ENCODE measurements around the gene LYSMD1. TPM values are rescaled to one million over a fixed set of nuclear protein-coding genes. Genes with fewer than 3 reads are reported as not detected.
"Not testable (repeated sequence)": the region's sequence is repeated elsewhere in the genome, so short reads cannot be mapped to it uniquely, and the experiment has no call there.

LYSMD1 gene, protein sequence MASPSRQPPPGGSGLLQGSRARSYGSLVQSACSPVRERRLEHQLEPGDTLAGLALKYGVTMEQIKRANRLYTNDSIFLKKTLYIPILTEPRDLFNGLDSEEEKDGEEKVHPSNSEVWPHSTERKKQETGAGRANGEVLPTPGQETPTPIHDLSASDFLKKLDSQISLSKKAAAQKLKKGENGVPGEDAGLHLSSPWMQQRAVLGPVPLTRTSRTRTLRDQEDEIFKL
- total RNA-seq = 0.85 TPM

DNA sequence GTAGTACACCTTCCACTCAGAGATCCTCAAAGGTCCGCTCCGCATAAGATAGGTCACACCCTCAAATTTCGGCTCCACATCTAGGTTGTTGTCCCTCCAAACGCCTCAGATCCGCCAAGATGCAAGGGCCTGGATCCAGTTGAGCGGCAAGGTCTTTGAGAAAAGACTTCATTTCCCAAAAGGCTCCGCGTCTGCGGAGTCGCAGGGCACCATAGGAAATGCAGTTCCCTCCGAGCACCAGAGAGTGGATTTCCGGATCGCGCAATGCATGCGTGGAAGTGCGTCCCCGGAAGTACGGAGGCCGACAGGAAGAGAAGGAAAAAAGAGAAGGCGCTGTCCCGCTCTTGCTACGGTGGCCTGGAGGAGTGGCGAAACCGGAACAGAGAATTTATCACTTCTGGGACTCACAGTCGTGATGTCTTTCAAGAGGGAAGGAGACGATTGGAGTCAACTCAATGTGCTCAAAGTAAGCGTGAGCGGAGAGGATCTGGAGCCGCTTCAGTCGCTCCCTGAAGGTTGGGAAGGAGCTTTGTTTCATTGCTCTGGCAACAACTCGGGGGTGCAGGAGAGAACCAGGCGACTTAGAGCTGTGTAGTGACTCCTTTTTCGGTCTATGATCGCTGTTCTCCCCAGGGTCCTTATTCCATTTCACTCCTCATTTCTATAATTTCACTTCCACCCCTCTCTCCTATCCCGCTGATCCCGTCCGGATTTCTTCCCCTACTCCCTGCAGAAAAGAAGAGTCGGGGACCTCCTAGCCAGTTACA is at the start of gene LYSMD1, which contains the start of gene SCNM1:
TSS of gene LYSMD1 (minus strand) at position 165 of the 767 bp plus-strand sequence. CDS start 644 bp downstream, outside the sequence.
TSS of gene SCNM1 (plus strand) at position 407 of the 767 bp plus-strand sequence. CDS start at position 416, 9 bp downstream.
- Histone ChIP-seq H3K27ac (peak within 1 kb of the TSS; percentile 77 to 86), H3K36me3 (peaks cover 16 to 35% of the 10 kb centered on the region in 2 donors), H3K27me3 (no peaks in the 10 kb centered on the region), H3K9me3 (no peaks in the 10 kb centered on the region), H3K4me1 (peaks cover 10 to 23% of the 10 kb centered on the region in 2 donors), H3K4me3 (peak within 1 kb of the TSS; percentile 65 to 71)
- intact Hi-C loops (cut with DNase I) = loop anchor here (2.0 to 10.0 kb wide), 4 partner anchors 19 to 471 kb away; partner anchors contain the start of genes GABPB2, GOLPH3L, PIP5K1A and SEMA6C
- TF ChIP-seq, protein P1, sequence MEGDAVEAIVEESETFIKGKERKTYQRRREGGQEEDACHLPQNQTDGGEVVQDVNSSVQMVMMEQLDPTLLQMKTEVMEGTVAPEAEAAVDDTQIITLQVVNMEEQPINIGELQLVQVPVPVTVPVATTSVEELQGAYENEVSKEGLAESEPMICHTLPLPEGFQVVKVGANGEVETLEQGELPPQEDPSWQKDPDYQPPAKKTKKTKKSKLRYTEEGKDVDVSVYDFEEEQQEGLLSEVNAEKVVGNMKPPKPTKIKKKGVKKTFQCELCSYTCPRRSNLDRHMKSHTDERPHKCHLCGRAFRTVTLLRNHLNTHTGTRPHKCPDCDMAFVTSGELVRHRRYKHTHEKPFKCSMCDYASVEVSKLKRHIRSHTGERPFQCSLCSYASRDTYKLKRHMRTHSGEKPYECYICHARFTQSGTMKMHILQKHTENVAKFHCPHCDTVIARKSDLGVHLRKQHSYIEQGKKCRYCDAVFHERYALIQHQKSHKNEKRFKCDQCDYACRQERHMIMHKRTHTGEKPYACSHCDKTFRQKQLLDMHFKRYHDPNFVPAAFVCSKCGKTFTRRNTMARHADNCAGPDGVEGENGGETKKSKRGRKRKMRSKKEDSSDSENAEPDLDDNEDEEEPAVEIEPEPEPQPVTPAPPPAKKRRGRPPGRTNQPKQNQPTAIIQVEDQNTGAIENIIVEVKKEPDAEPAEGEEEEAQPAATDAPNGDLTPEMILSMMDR (IDR thresholded peaks at IDR 0.05) = no peak
- peak; percentile 91 to 99 for DNase-seq (ENCODE audit: low spot score in 2 of 2)

DNA sequence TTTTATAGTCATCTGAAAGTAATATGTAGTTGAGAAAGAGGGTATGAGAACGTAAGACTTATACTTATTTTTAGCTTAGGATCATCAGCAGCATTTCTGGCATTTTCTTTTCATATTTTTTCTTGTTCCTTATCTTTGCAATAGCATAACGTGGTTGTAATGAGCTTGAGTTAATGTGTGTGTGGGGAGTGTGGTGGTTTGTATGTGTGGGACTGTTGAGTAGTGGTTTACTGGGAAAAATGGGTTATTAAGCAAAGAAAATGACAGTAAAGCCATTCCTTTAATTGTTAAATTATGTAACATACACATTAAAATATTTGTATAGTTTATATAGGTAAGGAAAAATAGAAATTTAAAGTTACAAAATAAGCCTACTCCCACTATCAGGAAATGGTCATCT is 47.9 kb upstream of the LYSMD1 start:
- TF ChIP-seq, protein P1 (IDR thresholded peaks at IDR 0.05) = no peak
- Histone ChIP-seq H3K9me3 (no peaks in the 10 kb centered on the region), H3K27ac (no peak overlapping the region), H3K36me3 (peaks cover 6 to 17% of the 10 kb centered on the region in 2 donors), H3K4me3 (no peak overlapping the region), H3K27me3 (no peaks in the 10 kb centered on the region), H3K4me1 (peaks cover 0 to 3% of the 10 kb centered on the region in 2 donors)
- DNase-seq (ENCODE audit: low spot score in 2 of 2) = no peak
- intact Hi-C loops (cut with DNase I) = no loop called here

DNA sequence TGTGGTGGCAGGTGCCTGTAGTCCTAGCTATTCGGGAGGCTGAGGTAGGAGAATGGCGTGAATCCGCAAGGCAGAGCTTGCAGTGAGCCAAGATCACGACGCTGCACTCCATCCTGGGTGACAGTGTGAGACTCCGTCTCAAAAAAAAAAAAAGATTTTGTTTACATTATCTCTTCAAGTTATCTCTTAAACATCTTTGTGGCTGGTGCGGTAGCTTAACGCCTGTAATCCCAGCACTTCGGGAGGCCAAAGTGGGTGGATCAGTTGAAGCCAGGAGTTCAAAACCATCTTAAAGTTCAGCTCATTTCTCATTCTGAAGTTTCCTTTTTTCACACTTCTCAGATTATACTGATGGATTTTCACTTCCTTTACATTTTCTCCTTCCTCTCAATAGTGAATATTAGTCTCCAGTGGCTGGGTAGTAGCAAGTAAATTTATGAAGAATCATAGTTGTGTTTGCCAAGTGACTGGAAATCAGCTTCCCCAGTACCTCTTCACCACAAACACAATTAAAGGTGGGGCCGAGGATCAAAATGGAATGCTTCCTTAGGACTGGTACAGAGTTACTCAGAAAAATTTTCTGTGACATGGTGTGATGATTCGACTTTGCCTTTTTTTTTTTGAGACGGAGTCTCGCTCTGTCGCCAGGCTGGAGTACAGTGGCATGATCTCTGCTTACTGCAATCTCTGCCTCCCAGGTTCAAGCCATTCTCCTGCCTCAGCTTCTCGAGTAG is 46.4 kb upstream of the LYSMD1 start:
- no peaks in the 10 kb centered on the region for H3K9me3 ChIP-seq
- no peaks in the 10 kb centered on the region for H3K27me3 ChIP-seq
- peaks cover 18 to 28% of the 10 kb centered on the region in 2 donors for H3K36me3 ChIP-seq
- H3K27ac ChIP-seq = peak overlapping the region in 1 of 2 donors; percentile 12
- DNase-seq (ENCODE audit: low spot score in 2 of 2) = no peak
- intact Hi-C loops (cut with DNase I) = no loop called here
- TF ChIP-seq, protein P1 (IDR thresholded peaks at IDR 0.05) = no peak
- H3K4me3 ChIP-seq = no peak overlapping the region
- H3K4me1 ChIP-seq = peaks cover 0 to 12% of the 10 kb centered on the region in 2 donors

DNA sequence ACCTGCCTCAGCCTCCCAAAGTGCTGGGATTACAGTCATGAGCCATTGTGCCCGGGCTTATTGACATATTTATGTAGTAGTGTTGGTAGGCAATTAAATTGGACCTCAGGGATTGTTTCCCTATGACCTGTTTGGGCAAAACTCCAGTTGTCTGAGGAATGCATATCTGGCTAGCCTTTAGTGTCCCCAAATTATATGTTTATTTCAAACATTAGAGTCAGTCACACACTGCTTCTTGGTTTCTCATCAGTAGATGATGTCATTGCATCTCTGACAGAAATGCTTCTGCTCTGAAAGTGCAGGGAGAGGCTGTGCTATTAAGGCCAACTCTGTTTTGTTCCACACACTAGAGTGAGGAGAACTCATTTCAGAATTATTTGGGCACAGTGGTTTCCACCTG is 45.1 kb upstream of the LYSMD1 start:
- no peak for DNase-seq (ENCODE audit: low spot score in 2 of 2)
- Histone ChIP-seq H3K4me3 (no peak overlapping the region), H3K27ac (peak overlapping the region in 1 of 2 donors; percentile 34), H3K36me3 (peaks cover 23 to 37% of the 10 kb centered on the region in 2 donors), H3K27me3 (no peaks in the 10 kb centered on the region), H3K9me3 (no peaks in the 10 kb centered on the region), H3K4me1 (peaks cover 2 to 12% of the 10 kb centered on the region in 2 donors)
- intact Hi-C loops (cut with DNase I) = no loop called here
- TF ChIP-seq, protein P1 (IDR thresholded peaks at IDR 0.05) = no peak

DNA sequence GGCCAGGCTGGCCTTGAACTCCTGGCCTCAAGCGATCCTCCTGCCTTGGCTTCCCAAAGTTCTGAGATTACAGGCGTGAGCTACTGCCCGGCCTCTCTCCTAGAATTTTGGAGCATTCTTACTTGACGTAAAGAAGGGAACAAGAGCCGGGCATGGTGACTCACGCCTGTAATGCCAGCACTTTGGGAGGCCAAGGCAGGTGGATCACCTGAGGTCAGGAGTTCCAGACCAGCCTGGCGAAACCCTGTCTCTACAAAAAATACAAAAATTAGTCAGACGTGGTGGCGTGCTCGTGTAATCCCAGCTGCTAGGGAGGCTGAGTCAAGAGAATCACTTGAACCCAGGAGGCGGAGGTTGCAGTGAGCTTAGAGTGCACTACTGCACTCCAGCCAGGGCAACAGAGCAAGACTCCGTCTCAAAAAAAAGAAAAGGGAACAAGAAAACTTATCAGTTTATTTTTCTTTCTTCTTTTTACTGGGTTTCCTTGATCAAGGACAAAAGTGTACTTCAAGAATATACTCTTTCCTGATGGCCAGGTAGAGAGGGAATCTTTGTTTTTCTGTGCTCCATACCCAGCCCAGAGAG is 39.8 kb upstream of the LYSMD1 start:
- Histone ChIP-seq H3K4me1 (peaks cover 6 to 22% of the 10 kb centered on the region in 2 donors), H3K36me3 (peaks cover 27 to 36% of the 10 kb centered on the region in 2 donors), H3K27ac (peak overlapping the region in 1 of 2 donors; percentile 45)
- intact Hi-C loops (cut with DNase I); H3K27me3 ChIP-seq; H3K4me3 ChIP-seq; H3K9me3 ChIP-seq: not testable (repeated sequence)
- DNase-seq (ENCODE audit: low spot score in 2 of 2) = peak in 1 of 2 donors; percentile 40
